Kidney (tissue), 14 donors: ENCODE measurements around the gene C1QTNF6. TPM values are rescaled to one million over a fixed set of nuclear protein-coding genes. Genes with fewer than 3 reads are reported as not detected.

ENCODE experiments used
- DNase-seq, 5 donors: peaks; one replicate each; pipeline ENCODE4 v3.0.0-alpha.2; 2013 to 2020
- FAIRE-seq: peaks from 2 replicates; lab custom pipeline; 2012; peaks lifted over from hg19 to GRCh38; lab: Jason Lieb, UNC
- H3K27ac ChIP-seq, 2 donors: one replicate each; pipeline ENCODE4 v1.7.0; 2013; ENCODE audit warnings: low read depth in 2 of 2, low read length in 2 of 2, inconsistent platforms in 1 of 2
- H3K27me3 ChIP-seq: one replicate; pipeline ENCODE4 v1.7.1; 2013; ENCODE audit warnings: low read length, inconsistent platforms; ENCODE audit not compliant: control insufficient read depth, insufficient read depth
- H3K36me3 ChIP-seq, 3 donors: one replicate each; pipeline versions ENCODE4 v1.7.0 to v1.7.1; 2013; ENCODE audit warnings: low read length in 3 of 3, control low read depth in 1 of 3, inconsistent platforms in 1 of 3; ENCODE audit not compliant: insufficient read depth in 3 of 3, control insufficient read depth in 2 of 3
- H3K4me1 ChIP-seq, 3 donors: one replicate each; pipeline versions ENCODE4 v1.7.0 to v1.7.1; 2013; ENCODE audit warnings: low read length in 3 of 3, inconsistent platforms in 1 of 3, low read depth in 1 of 3; ENCODE audit not compliant: control insufficient read depth in 2 of 3, insufficient read depth in 2 of 3
- H3K4me3 ChIP-seq, 3 donors: one replicate each; pipeline versions ENCODE4 v1.7.0 to v1.8.1; 2013; ENCODE audit warnings: low read length in 3 of 3, control low read depth in 1 of 3, inconsistent platforms in 1 of 3
- H3K9ac ChIP-seq, 3 donors: one replicate each; pipeline versions ENCODE4 v1.7.0 to v1.7.1; 2013; ENCODE audit warnings: low read length in 3 of 3, control low read depth in 1 of 3, inconsistent platforms in 1 of 3
- H3K9me3 ChIP-seq, 3 donors: one replicate each; pipeline versions ENCODE4 v1.7.0 to v1.7.1; 2013; ENCODE audit warnings: low read length in 3 of 3, control low read depth in 1 of 3, inconsistent platforms in 1 of 3; ENCODE audit not compliant: control insufficient read depth in 2 of 3, insufficient read depth in 1 of 3
- CTCF ChIP-seq: IDR thresholded peaks from 3 replicates; pipeline ENCODE4 v1.5.1; 2012; ENCODE audit warnings: mild to moderate bottlenecking, moderate library complexity, borderline replicate concordance; ENCODE audit not compliant: insufficient read depth; ENCODE audit errors: extremely low read depth
- intact Hi-C: fragments of 100-400 bp; cut with DNase I; formaldehyde crosslinking; loops from one replicate; pipeline ENCODE4 v1.11.1; 2022
- polyA plus RNA-seq: library from polyadenylated mRNA; stranded (reverse); fragments of 350-450 nt; fragmentation: Illumina TruSeq; extraction: RNeasy Lipid Tissue Mini Kit (QIAGEN cat#74804); gene quantifications from one replicate; pipeline ENCODE4 v1.2.3, GENCODE V29; 2014; ENCODE audit warnings: low read depth, low replicate concordance; ENCODE audit not compliant: insufficient read depth
- total RNA-seq: library from RNA; stranded (reverse); fragmentation: NEBNext Ultra II Directional; extraction: Animal tissue kit (Norgen Biotek cat#: 25700); gene quantifications from one replicate; pipeline ENCODE4 v1.2.1, GENCODE V29; 2021
- donor health status: control.
- donor health status: control.
- donor health status: control.
- donor health status: control.
- donor health status: control.
- donor health status: DM: yes; HTN: yes; CAD: no.
- donor health status: Normal renal cell carcinoma (clear cell type).

The C1QTNF6 gene
- total and polyA plus RNA-seq, 2 donors from 2014 or later, result 3.2 to 8.0 TPM

DNA sequence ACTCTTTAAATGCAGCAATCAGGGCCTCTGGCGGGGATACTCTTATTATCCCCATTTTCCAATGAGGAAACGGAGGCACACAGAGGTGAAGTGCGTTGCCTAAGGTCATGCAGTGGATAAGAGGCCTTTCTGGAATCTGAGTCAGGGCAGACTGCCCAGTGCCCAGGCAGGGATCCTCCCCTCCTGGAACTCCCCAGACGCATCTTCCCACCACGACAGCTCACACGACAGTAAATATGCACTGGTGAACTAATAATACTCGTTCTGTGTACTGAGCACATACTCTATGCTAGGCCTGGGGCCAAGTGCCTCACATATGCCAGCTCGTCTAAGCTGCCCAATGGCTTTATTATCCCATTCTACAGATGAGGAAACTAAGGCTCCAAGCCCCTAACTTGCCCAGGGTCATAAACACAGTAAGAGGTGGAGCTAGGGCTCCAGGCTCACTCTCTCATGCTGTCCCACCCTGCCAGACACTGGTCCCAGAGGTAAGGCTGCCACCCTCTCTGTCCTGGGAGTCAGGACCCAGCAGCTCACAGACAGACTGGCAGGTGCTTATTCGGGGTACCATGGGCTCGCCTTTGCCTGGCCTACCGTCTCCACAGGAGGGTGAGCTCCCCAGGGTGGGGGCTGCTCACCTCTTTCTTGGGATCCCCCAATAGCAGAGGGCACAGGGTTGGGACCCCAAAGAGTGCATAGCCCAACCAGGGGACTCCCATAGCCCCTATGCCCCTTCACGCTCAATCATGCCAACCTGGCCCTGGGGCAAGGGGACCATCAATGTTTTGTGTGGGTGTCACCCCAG is 40.7 kb downstream of the C1QTNF6 start:
- no peak overlapping the region for H3K27ac ChIP-seq
- H3K9me3 ChIP-seq, result no peaks in the 10 kb centered on the region
- H3K9ac ChIP-seq, result no peak overlapping the region
- H3K27me3 ChIP-seq, result no peaks in the 10 kb centered on the region
- no peaks in the 10 kb centered on the region for H3K4me1 ChIP-seq
- DNase-seq, result peak in 1 of 5 donors; percentile 59
- no peak for FAIRE-seq
- H3K36me3 ChIP-seq, result no peaks in the 10 kb centered on the region
- H3K4me3 ChIP-seq, result no peak overlapping the region
- no peak for TF ChIP-seq CTCF
- intact Hi-C loops, result no loop called here

GRCh38 chr22:37146507-37147180 is 41.4 kb downstream of the C1QTNF6 start:
- no peak overlapping the region for H3K27ac ChIP-seq
- FAIRE-seq, result no peak
- intact Hi-C loops, result no loop called here

DNA sequence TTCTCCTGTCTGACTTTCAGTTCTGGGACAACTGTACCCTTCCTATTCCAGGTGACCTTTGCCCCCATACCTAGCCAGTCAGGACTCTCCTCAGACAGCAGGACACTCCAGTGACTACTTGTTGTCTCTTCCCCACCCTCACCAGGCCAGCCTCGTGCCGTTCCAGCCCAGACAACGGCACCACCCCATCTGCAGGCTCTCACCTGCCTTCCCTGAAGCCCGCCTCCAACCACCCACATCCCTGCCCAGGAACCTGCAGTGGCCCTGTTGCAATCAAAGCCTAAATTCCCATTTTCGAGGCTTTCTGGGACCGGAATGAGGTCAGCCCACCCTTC is 42.0 kb downstream of the C1QTNF6 start:
- intact Hi-C loops, result no loop called here
- Histone ChIP-seq H3K27me3 (no peaks in the 10 kb centered on the region), H3K9me3 (no peaks in the 10 kb centered on the region), H3K9ac (no peak overlapping the region), H3K27ac (no peak overlapping the region), H3K36me3 (no peaks in the 10 kb centered on the region), H3K4me1 (no peaks in the 10 kb centered on the region), H3K4me3 (no peak overlapping the region)
- FAIRE-seq, result no peak
- no peak for TF ChIP-seq CTCF
- DNase-seq, result peak in 1 of 5 donors; percentile 45

More at GRCh38 chr22:37146507-37147180, 41.4 kb downstream of the C1QTNF6 start:
- H3K36me3 ChIP-seq, result no peaks in the 10 kb centered on the region
- no peak overlapping the region for H3K9ac ChIP-seq
- TF ChIP-seq CTCF, result no peak
- no peaks in the 10 kb centered on the region for H3K27me3 ChIP-seq
- peak in 1 of 5 donors; percentile 40 for DNase-seq
- no peak overlapping the region for H3K4me3 ChIP-seq
- H3K9me3 ChIP-seq, result no peaks in the 10 kb centered on the region
- H3K4me1 ChIP-seq, result no peaks in the 10 kb centered on the region
